GM10266 (cell line): ENCODE results near the gene OR6K6.

Experiments
- DNase-seq: peaks from one replicate; pipeline ENCODE4 v3.0.0; 2012; ENCODE audit errors: extremely low spot score
- TF ChIP-seq, protein P1 (sequence below): IDR thresholded peaks from 2 replicates; pipeline ENCODE4 v1.5.1; 2012; ENCODE audit warnings: mild to moderate bottlenecking, low read depth; ENCODE audit not compliant: control insufficient read depth, insufficient read depth; ENCODE audit errors: missing control alignments

Gene OR6K6, protein sequence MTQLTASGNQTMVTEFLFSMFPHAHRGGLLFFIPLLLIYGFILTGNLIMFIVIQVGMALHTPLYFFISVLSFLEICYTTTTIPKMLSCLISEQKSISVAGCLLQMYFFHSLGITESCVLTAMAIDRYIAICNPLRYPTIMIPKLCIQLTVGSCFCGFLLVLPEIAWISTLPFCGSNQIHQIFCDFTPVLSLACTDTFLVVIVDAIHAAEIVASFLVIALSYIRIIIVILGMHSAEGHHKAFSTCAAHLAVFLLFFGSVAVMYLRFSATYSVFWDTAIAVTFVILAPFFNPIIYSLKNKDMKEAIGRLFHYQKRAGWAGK

DNA sequence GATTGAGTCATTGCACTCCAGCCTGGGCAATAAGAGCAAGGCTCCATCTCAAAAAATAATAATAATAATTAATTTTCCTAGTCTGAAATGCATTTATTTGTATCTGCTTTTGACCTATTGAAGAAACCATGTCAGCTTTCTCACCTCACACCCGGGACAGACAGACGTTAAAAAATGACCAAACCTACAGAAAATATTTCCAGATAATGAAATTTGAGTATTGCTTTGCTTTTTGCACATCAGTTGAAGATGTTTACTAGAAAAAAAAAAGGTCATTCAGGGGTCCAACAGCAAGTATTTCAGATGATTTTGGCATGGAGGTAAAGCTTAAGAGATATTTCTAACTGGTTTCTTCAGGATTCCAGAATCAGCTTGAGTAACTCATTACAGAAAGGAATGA lies at the start of gene OR6K6:
TSS of gene OR6K6 (plus strand) at position 301 of the 400 bp plus-strand sequence. CDS start 168 bp downstream, outside the sequence.
- DNase-seq: no peak
- TF ChIP-seq, protein P1, sequence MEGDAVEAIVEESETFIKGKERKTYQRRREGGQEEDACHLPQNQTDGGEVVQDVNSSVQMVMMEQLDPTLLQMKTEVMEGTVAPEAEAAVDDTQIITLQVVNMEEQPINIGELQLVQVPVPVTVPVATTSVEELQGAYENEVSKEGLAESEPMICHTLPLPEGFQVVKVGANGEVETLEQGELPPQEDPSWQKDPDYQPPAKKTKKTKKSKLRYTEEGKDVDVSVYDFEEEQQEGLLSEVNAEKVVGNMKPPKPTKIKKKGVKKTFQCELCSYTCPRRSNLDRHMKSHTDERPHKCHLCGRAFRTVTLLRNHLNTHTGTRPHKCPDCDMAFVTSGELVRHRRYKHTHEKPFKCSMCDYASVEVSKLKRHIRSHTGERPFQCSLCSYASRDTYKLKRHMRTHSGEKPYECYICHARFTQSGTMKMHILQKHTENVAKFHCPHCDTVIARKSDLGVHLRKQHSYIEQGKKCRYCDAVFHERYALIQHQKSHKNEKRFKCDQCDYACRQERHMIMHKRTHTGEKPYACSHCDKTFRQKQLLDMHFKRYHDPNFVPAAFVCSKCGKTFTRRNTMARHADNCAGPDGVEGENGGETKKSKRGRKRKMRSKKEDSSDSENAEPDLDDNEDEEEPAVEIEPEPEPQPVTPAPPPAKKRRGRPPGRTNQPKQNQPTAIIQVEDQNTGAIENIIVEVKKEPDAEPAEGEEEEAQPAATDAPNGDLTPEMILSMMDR: no peak

DNA sequence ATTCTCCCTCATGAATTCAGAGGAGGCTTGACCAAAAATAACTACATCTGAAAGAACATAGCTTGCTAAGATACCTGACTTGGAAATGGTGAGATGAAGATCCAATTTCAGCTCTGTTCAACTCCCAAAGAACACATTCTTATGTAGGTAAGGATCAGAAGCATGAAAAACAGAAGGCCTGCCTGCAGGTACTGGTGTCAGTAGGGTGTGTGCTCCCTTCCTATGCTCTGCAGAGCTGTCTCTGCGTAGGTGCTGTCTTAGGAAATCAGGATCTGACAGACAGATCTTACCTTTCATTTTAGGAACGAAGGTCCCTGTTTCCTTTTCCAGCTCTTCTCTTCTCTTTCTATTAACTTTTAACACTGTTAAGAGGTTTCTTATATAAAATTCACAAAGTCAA lies 48.4 kb upstream of the OR6K6 start:
- DNase-seq: no peak

DNA sequence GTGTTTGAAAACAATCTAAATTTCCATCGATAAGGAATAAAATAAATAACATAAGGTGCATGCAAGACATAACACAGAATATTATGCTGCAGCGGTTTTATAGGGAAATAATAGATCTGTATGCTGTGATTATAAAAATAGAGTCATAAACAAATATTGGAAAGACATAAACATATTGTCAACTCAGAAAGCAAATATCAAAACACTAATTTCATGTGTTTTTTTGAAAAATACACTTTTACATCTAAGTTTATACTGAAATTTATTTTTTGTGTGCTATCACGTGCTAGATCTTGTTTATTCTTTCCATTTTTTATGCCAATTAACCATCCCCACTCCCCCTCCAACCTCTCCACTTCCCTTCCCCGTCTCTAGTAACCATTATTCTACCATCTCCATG lies 43.4 kb upstream of the OR6K6 start:
- no peak for DNase-seq

More for the DNA sequence above, 48.4 kb upstream of the OR6K6 start:
- TF ChIP-seq, protein P1: no peak

DNA sequence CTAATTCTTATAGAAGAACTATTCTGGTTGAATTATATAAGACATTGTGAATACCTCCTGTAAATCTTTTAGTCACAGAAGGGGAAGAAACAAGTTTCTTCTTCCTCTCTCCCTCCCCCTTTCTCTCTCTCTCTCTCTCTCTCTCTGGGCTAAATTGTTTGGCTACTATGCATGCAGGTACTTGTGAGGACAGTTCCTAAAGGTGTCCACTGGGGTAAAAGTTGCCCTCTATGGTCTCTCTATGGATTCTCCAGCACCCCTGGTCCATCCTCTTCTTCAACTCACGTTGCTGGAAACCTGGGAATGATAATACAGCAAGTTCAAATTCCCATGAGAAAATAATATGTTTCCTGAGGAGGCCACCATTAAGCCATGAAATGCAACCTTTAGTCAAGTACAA lies 39.8 kb upstream of the OR6K6 start:
- DNase-seq: no peak
- TF ChIP-seq, protein P1: no peak

More for the DNA sequence above, 43.4 kb upstream of the OR6K6 start:
- TF ChIP-seq, protein P1: no peak

DNA sequence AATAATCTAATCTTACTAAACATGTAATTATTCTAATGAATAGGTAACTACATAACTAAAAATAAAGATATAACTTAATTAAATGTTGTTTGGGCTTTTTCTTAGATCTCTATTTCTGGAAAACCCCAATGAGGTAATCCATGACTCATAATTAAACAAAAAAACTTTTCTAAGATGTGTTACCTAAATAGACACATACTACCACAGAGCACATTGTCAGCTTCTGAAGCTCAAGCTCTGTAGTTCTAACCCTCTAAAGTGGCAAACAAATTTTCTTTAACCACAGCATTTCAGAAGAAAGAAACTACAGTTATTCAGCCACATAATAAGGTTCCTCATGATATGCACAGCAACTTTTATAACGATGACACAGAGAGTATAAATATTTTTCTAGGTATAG lies 38.2 kb upstream of the OR6K6 start:
- TF ChIP-seq, protein P1: no peak
- peak; percentile 24 for DNase-seq

DNA sequence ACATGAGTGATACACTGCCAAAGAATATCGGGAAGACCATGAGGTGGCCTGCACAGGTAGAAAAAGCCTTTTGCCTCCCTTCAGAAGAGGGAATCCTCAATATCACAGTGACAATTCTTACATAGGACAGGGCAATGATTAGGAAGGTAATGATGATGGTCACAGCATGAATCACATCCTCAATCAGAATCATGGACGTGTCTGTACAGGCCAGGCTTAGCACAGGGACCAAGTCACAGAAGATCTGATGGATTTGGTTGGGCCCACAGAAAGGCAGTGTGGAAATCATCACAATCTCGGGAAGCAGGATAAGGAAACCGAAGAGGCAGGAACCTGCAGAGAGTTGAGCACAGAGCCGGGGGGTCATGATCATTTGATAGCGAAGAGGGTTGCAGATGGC lies 37.2 kb upstream of the OR6K6 start:
- TF ChIP-seq, protein P1: no peak
- DNase-seq: no peak

DNA sequence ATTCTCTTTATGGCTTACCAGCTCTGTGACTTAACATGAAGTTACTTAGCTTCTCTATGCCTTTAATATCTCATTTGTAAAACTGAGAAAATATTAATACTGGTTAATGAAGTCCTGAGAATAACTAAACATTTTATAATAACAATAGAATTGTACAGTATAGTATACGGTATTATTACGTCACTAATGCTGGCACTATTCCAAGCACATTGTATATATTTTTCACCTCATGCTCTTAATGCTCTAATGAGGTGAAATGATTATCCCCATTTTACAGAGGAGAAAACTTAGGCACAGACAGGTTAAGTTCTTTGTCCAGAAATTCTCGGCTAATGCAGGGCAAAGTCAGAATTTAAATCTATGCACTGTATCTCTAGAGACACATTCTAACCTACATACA lies 34.9 kb upstream of the OR6K6 start:
- TF ChIP-seq, protein P1: no peak
- no peak for DNase-seq
